Loucy (cell line): ENCODE data around the gene LRRN2.

Experiments used
- H2AFZ ChIP-seq: fragments of 200-600 bp; sonication (generic); 2 replicates; pipeline ENCODE4 v1.6.0; 2016; ENCODE audit warnings: antibody characterized with exemption, mild to moderate bottlenecking, low read length, moderate library complexity
- H3F3A ChIP-seq: fragments of 200-600 bp; 2 replicates; pipeline ENCODE4 v1.6.0; 2016; ENCODE audit warnings: antibody characterized with exemption, low read depth, mild to moderate bottlenecking
- H3K27me3 ChIP-seq: fragments of 200-600 bp; sonication (generic); 2 replicates; pipeline ENCODE4 v1.6.1; 2014; ENCODE audit warnings: low read length, mild to moderate bottlenecking; ENCODE audit not compliant: insufficient read depth, poor library complexity, severe bottlenecking
- H3K36me3 ChIP-seq: fragments of 200-600 bp; sonication (generic); 2 replicates; pipeline ENCODE4 v1.6.1; 2016; ENCODE audit warnings: low read length; ENCODE audit not compliant: insufficient read depth
- H3K4me1 ChIP-seq: fragments of 200-600 bp; sonication (generic); 2 replicates; pipeline ENCODE4 v1.5.1; 2014; ENCODE audit warnings: low read length, mild to moderate bottlenecking; ENCODE audit not compliant: insufficient read depth, poor library complexity, severe bottlenecking
- H3K4me2 ChIP-seq: fragments of 200-600 bp; sonication (generic); 2 replicates; pipeline ENCODE4 v1.6.0; 2014; ENCODE audit warnings: antibody characterized with exemption, low read length, low read depth, mild to moderate bottlenecking; ENCODE audit not compliant: poor library complexity, severe bottlenecking
- H3K4me3 ChIP-seq: fragments of 200-600 bp; sonication (generic); 2 replicates; pipeline ENCODE4 v1.5.1; 2014; ENCODE audit warnings: low read length, mild to moderate bottlenecking, mixed read lengths; ENCODE audit not compliant: poor library complexity, severe bottlenecking
- H3K79me2 ChIP-seq: fragments of 200-600 bp; sonication (generic); 2 replicates; pipeline ENCODE4 v1.6.1; 2014; ENCODE audit warnings: low read length; ENCODE audit not compliant: insufficient read depth
- H3K9ac ChIP-seq: fragments of 200-600 bp; sonication (generic); 2 replicates; pipeline ENCODE4 v1.6.0; 2014; ENCODE audit warnings: mild to moderate bottlenecking, low read depth, low read length, moderate library complexity; ENCODE audit not compliant: poor library complexity, severe bottlenecking
- H3K9me2 ChIP-seq: fragments of 200-600 bp; sonication (generic); replicated peaks from 2 replicates; pipeline ENCODE4 v1.6.1; 2016; ENCODE audit warnings: low read depth, low read length, mixed read lengths
- H3K9me3 ChIP-seq: fragments of 200-600 bp; sonication (generic); 2 replicates; pipeline ENCODE4 v1.6.1; 2014; ENCODE audit warnings: mild to moderate bottlenecking, antibody characterized with exemption, low read length, low read depth; ENCODE audit not compliant: insufficient read depth
- H4K20me1 ChIP-seq: fragments of 200-600 bp; sonication (generic); 2 replicates; pipeline ENCODE4 v1.6.0; 2014; ENCODE audit warnings: antibody characterized with exemption, low read length, mild to moderate bottlenecking; ENCODE audit not compliant: insufficient read depth, poor library complexity, severe bottlenecking
- CTCF ChIP-seq: fragments of 200-600 bp; sonication (generic); conservative IDR thresholded peaks from 2 replicates; pipeline ENCODE4 v1.5.1; 2014; ENCODE audit warnings: mild to moderate bottlenecking, antibody characterized with exemption, low read length
- EZH2phosphoT487 ChIP-seq: fragments of 200-600 bp; IDR thresholded peaks from 2 replicates; pipeline ENCODE4 v1.6.1; 2018; ENCODE audit warnings: antibody characterized with exemption, mild to moderate bottlenecking, moderate library complexity, borderline replicate concordance

The LRRN2 gene

GRCh38 chr1:204643503-204643902 lies 42.0 kb downstream of the LRRN2 start:
- Histone ChIP-seq H3K27me3 (no peaks in the 10 kb centered on the region), H2AFZ (no peak overlapping the region), H3K4me1 (no peaks in the 10 kb centered on the region), H3K79me2 (no peaks in the 10 kb centered on the region), H3K4me2 (no peak overlapping the region), H4K20me1 (no peaks in the 10 kb centered on the region), H3F3A (no peaks in the 10 kb centered on the region), H3K9ac (no peak overlapping the region), H3K9me3 (no peaks in the 10 kb centered on the region), H3K9me2 (no peaks in the 10 kb centered on the region), H3K4me3 (no peak overlapping the region), H3K36me3 (no peaks in the 10 kb centered on the region)
- TF ChIP-seq EZH2phosphoT487 (no peak), CTCF (no peak)

- TF ChIP-seq EZH2phosphoT487 (no peak), CTCF (no peak)
These were observed 43.6 kb downstream of the LRRN2 start for GRCh38 chr1:204641936-204642335.

GRCh38 chr1:204641455-204641854 lies 44.1 kb downstream of the LRRN2 start:
- Histone ChIP-seq H3K27me3 (no peaks in the 10 kb centered on the region), H3K79me2 (no peaks in the 10 kb centered on the region), H4K20me1 (no peaks in the 10 kb centered on the region)

More at GRCh38 chr1:204641936-204642335, 43.6 kb downstream of the LRRN2 start:
- Histone ChIP-seq H4K20me1 (no peaks in the 10 kb centered on the region), H2AFZ (no peak overlapping the region), H3K9me3 (no peaks in the 10 kb centered on the region), H3K9me2 (no peaks in the 10 kb centered on the region), H3K36me3 (no peaks in the 10 kb centered on the region), H3K27me3 (no peaks in the 10 kb centered on the region), H3K4me2 (no peak overlapping the region), H3K79me2 (no peaks in the 10 kb centered on the region), H3F3A (no peaks in the 10 kb centered on the region), H3K4me3 (no peak overlapping the region), H3K9ac (no peak overlapping the region), H3K4me1 (no peaks in the 10 kb centered on the region)

More at GRCh38 chr1:204641455-204641854, 44.1 kb downstream of the LRRN2 start:
- Histone ChIP-seq H3K4me1 (no peaks in the 10 kb centered on the region), H3K9ac (no peak overlapping the region), H3F3A (no peaks in the 10 kb centered on the region), H3K4me2 (no peak overlapping the region), H3K36me3 (no peaks in the 10 kb centered on the region), H3K9me3 (no peaks in the 10 kb centered on the region), H2AFZ (no peak overlapping the region), H3K9me2 (no peaks in the 10 kb centered on the region), H3K4me3 (no peak overlapping the region)
- TF ChIP-seq CTCF = no peak
- no peak for TF ChIP-seq EZH2phosphoT487
